ENCODE data around the gene WNK4. TPM values are rescaled to one million over a fixed set of nuclear protein-coding genes. Genes with fewer than 3 reads are reported as not detected.
A peak's percentile ranks its signal among the peaks of the same experiment; 100 is the strongest.

The WNK4 gene
- total RNA-seq, 2 experiments from 2014 or later, result 0.42 to 0.74 TPM

DNA sequence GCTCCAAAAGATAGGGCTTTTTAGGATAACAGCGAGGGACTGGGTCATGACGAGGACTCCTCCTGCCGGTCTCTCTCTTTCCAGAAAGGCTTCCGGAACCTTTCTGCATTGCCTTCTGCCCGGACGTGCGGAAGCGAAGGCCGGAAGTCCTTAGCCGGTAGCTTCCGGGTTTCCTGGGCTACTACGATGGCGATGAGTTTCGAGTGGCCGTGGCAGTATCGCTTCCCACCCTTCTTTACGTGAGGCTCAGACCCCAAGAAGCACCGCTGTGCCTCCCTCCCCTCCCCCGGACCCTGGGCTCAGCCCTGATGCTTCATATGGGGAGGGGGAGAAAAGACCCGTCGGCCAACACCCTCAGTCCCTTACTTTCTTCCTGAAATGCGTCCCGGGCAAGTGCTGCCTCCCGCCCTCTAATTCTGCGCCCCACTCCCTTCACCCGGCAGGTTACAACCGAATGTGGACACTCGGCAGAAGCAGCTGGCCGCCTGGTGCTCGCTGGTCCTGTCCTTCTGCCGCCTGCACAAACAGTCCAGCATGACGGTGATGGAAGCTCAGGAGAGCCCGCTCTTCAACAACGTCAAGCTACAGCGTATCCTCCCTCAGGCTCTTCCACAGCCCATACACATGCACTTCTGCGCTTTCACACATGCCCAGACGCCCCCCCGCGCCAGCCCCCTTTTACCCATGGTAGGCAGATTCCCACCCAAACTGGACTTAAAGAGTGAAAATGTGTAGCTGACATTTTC, 6.9 kb upstream of the WNK4 start, which contains the start of gene VPS25:
VPS25 (plus strand) TSS at position 160 of the 746 bp plus-strand sequence; CDS start at position 187, 27 bp downstream.
- CTCF ChIA-PET, result interaction anchor here (0.8 to 2.1 kb wide), 5 partner anchors 10 to 195 kb away, joined by 3 to 13 read pairs (median 7); partner anchors contain the start of gene BECN1
- POLR2A ChIA-PET, result interaction anchor here (0.5 to 2.1 kb wide), 19 partner anchors 10 to 711 kb away, joined by 3 to 17 read pairs (median 4); partner anchors contain the start of genes BECN1, CNTD1, COA3 and DHX8
- Mint-ChIP-seq H3K9me3 (no peaks in the 10 kb centered on the region), H3K36me3 (ENCODE audit: low read depth) (peaks cover 57% of the 10 kb centered on the region), H3K27ac (peak within 1 kb of the TSS; percentile 92), H3K27me3 (peaks cover 3% of the 10 kb centered on the region), H3K4me3 (peak within 1 kb of the TSS; percentile 96), H3K4me1 (ENCODE audit: low read depth) (peaks cover 34% of the 10 kb centered on the region)
- H3K36me3 ChIP-seq (ENCODE audit: insufficient read depth, low read length), result peaks cover 32% of the 10 kb centered on the region
- H3K9me3 ChIP-seq (ENCODE audit: control insufficient read depth in 1 of 2, insufficient read depth in 1 of 2, low read length in 2 of 2), result no peaks in the 10 kb centered on the region
- H3K27ac ChIP-seq (ENCODE audit: low read depth in 1 of 2, low read length in 2 of 2), result peak within 1 kb of the TSS; percentile 68 to 76
- intact Hi-C loops (cut with DNase I, micrococcal nuclease), result loop anchor here in 1 of 2 experiments (2.0 kb wide), 4 partner anchors 25 to 59 kb away; partner anchors contain the start of genes BECN1, CNTD1, COA3 and EZH1
- no peaks in the 10 kb centered on the region for H3K27me3 ChIP-seq (ENCODE audit: control insufficient read depth in 1 of 2, insufficient read depth in 2 of 2, low read length in 2 of 2)
- peak within 1 kb of the TSS; percentile 71 for H3K4me3 ChIP-seq (ENCODE audit: low read length)
- TF ChIP-seq, protein P1, sequence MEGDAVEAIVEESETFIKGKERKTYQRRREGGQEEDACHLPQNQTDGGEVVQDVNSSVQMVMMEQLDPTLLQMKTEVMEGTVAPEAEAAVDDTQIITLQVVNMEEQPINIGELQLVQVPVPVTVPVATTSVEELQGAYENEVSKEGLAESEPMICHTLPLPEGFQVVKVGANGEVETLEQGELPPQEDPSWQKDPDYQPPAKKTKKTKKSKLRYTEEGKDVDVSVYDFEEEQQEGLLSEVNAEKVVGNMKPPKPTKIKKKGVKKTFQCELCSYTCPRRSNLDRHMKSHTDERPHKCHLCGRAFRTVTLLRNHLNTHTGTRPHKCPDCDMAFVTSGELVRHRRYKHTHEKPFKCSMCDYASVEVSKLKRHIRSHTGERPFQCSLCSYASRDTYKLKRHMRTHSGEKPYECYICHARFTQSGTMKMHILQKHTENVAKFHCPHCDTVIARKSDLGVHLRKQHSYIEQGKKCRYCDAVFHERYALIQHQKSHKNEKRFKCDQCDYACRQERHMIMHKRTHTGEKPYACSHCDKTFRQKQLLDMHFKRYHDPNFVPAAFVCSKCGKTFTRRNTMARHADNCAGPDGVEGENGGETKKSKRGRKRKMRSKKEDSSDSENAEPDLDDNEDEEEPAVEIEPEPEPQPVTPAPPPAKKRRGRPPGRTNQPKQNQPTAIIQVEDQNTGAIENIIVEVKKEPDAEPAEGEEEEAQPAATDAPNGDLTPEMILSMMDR (IDR thresholded peaks at IDR 0.05), result no peak
- H3K4me1 ChIP-seq (ENCODE audit: insufficient read depth, low read length), result peaks cover 14% of the 10 kb centered on the region
- DNase-seq, result peak; percentile 58 to 89 (median 71)
- ATAC-seq (ENCODE audit: poor library complexity), result peak; percentile 93

DNA sequence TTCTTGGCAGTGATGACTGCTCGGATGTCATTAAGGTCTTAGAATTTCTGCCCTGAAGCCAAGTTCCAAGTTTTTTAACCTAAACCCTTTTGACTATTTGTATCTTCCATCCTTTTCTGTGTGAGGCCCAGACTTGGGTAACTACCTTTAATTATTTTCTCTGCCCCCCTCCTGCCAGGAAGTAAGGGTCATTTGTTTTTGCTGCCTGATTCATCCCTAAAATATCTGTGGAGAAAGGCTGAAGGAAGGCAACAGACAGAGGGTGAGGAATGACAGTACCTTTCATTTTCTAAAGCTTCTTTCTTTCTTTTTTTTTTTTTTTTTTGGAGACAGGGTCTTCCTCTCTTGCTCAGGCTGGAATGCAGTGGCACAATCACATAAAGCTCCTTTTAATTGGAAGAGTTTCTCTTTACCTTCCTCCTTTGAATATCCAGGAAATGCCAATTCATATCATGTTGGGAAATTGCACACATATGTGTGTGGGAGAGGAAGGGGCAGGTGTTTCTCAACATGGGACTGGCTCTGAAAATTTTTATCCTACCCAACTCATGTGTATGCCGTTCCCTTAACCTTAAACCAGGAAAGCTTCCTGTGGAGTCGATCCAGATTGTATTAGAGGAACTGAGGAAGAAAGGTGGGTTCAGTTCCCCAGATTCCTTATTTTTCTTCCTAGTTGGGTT, 6.2 kb upstream of the WNK4 start:
- Mint-ChIP-seq H3K27ac (peak overlapping the region; percentile 92), H3K4me1 (ENCODE audit: low read depth) (peaks cover 34% of the 10 kb centered on the region), H3K4me3 (peak overlapping the region; percentile 96), H3K9me3 (no peaks in the 10 kb centered on the region), H3K27me3 (peaks cover 4% of the 10 kb centered on the region), H3K36me3 (ENCODE audit: low read depth) (peaks cover 64% of the 10 kb centered on the region)
- H3K9me3 ChIP-seq (ENCODE audit: control insufficient read depth in 1 of 2, insufficient read depth in 1 of 2, low read length in 2 of 2), result no peaks in the 10 kb centered on the region
- H3K4me3 ChIP-seq (ENCODE audit: low read length), result peak overlapping the region; percentile 71
- DNase-seq (no peak), ATAC-seq (ENCODE audit: poor library complexity) (no peak)
- H3K27me3 ChIP-seq (ENCODE audit: control insufficient read depth in 1 of 2, insufficient read depth in 2 of 2, low read length in 2 of 2), result no peaks in the 10 kb centered on the region
- H3K4me1 ChIP-seq (ENCODE audit: insufficient read depth, low read length), result peaks cover 14% of the 10 kb centered on the region
- TF ChIP-seq, protein P1 (IDR thresholded peaks at IDR 0.05), result no peak
- ChIA-PET POLR2A (interaction anchor here (0.5 to 2.1 kb wide), 12 partner anchors 11 to 396 kb away, joined by 3 to 17 read pairs (median 6); partner anchors contain the start of genes BECN1, PSMC3IP, PSME3 and RETREG3), CTCF (interaction anchor here (0.6 to 2.1 kb wide), 5 partner anchors 10 to 196 kb away, joined by 3 to 13 read pairs (median 7); partner anchors contain the start of gene BECN1)
- intact Hi-C loops (cut with DNase I, micrococcal nuclease), result loop anchor here in 1 of 2 experiments (2.0 kb wide), 1 partner anchor 25 kb away; the partner anchor contains the start of genes CNTD1 and COA3
- no peak overlapping the region for H3K27ac ChIP-seq (ENCODE audit: low read depth in 1 of 2, low read length in 2 of 2)
- H3K36me3 ChIP-seq (ENCODE audit: insufficient read depth, low read length), result peaks cover 40% of the 10 kb centered on the region

GRCh38 chr17:42775534-42776098, 4.8 kb upstream of the WNK4 start:
- intact Hi-C loops (cut with DNase I, micrococcal nuclease), result loop anchor here in 1 of 2 experiments (2.0 kb wide), 1 partner anchor 23 kb away; the partner anchor contains the start of genes CNTD1 and COA3
- TF ChIP-seq, protein P1 (IDR thresholded peaks at IDR 0.05), result no peak
- DNase-seq (peak in 2 of 14 experiments; percentile 20 to 26), ATAC-seq (ENCODE audit: poor library complexity) (no peak)
- ChIA-PET POLR2A (no interaction called here), CTCF (no interaction called here)
- Mint-ChIP-seq H3K4me3 (peak overlapping the region; percentile 70), H3K4me1 (ENCODE audit: low read depth) (peaks cover 42% of the 10 kb centered on the region), H3K27ac (no peak overlapping the region), H3K9me3 (no peaks in the 10 kb centered on the region), H3K27me3 (peaks cover 11% of the 10 kb centered on the region), H3K36me3 (ENCODE audit: low read depth) (peaks cover 73% of the 10 kb centered on the region)
- Histone ChIP-seq H3K27me3 (ENCODE audit: control insufficient read depth in 1 of 2, insufficient read depth in 2 of 2, low read length in 2 of 2) (peaks cover 1 to 7% of the 10 kb centered on the region in 2 experiments), H3K36me3 (ENCODE audit: insufficient read depth, low read length) (peaks cover 47% of the 10 kb centered on the region), H3K27ac (ENCODE audit: low read depth in 1 of 2, low read length in 2 of 2) (no peak overlapping the region), H3K4me3 (ENCODE audit: low read length) (no peak overlapping the region), H3K4me1 (ENCODE audit: insufficient read depth, low read length) (peaks cover 19% of the 10 kb centered on the region), H3K9me3 (ENCODE audit: control insufficient read depth in 1 of 2, insufficient read depth in 1 of 2, low read length in 2 of 2) (no peaks in the 10 kb centered on the region)
